HL-60/S4 (cell line): ENCODE measurements around the gene LARP1.
"Not testable (repeated sequence)": the region's sequence is repeated elsewhere in the genome, so short reads cannot be mapped to it uniquely, and the experiment has no call there.

ENCODE experiments used
- in situ Hi-C: fragments of 300-500 bp; cut with MboI; formaldehyde crosslinking; loops from 2 replicates; pipeline ENCODE4 v1.14.3; 2022; ENCODE audit warnings: low sequenced_read_pairs

Gene LARP1

DNA sequence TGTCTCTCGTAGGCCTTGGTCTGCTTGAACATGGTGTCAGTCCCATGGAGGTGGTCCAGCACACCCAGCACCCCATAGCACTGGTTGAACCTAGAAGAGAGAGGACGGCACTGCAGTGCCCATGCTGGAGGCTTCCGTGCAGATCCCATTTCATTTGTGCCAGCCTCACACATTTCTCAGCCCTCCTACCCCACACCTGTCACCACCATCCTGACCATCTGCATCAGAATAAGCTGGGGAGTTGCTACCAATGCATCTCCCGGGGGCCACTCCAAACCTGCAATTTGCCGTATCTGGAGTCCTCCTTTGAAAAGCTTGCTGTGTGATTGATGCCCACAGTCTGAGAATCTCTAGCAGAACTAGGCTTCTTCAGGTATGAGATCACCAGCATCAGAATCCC lies 65.2 kb downstream of the LARP1 start:
- in situ Hi-C loops: no loop called here

DNA sequence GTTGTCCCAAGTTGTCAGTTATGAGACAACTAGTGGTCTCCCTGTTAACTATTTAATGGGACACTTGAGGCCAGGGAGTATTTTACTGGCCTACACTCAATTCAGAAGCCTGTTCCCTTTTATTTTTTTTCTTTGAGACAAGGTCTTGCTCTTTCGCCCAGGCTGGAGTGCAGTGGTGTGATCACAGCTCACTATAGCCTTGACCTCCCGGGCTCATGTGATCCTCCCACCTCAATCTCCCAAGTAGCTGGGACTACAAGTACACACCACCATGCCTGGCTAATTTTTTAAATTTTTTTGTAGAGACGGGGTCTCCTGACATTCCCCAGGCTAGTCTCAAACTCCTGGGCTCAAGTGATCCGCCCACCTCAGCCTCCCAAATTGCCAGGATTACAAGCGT lies 67.7 kb downstream of the LARP1 start:
- in situ Hi-C loops: not testable (repeated sequence)

GRCh38 chr5:154823605-154824004 lies 68.4 kb downstream of the LARP1 start:
- in situ Hi-C loops: no loop called here

DNA sequence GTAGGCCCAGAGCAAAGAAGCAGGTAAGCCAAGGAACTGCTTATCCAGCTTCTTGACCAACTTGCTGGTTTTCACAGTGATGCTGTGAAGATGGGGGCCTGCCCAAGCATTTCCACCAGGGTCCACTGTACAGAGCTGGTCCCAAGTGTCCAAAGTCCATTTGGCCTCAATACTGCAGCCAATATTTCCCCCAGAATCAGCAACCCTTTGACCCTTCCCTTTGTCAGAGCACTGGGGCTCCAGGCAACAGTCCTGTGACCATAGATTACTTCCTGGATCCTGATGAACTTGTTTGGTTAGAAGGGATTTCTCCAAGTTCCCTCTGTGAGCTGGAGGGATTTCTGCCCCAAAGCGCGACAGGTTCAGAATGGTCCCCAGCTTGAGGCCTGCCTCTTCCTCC lies 68.9 kb downstream of the LARP1 start:
- in situ Hi-C loops: no loop called here

DNA sequence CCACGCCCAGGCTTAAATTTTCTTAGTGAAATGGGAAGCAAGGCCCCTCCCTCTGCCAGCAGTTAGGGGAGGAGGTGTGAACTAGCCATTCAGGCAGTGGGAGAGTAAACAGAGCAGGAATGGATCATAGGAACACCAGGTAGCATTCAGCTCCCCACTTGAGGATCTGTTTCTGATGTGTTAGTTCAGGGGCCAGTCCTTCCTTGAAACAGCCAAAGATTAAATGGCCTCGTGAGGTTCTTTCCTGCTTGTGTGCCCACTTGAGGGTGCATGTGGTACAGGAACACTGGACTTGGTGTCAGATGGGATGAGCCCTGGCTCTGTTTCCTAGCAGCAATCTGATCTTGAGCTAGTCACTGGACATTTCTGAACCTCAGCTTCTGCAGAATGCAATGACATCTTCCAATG lies 74.0 kb downstream of the LARP1 start:
- in situ Hi-C loops: no loop called here

GRCh38 chr5:154829589-154830218 lies 74.5 kb downstream of the LARP1 start:
- in situ Hi-C loops: no loop called here

DNA sequence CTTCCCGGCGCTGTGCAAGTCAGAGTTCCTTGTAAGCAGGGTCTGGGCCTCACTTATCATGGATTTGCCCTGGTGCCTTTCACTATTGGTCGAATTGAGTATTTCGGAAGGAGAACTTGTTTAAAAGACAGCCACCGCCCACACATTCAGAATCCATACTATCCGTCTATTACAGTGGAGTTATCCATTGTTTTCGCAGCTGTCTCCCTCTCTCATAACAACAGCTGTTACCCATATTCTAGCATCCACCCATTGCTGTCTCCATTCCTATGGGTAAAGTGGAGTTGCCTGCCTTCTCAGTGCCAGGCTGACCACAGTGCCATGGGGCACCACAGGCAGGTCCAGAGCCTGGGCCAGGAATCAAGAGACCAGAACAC lies 75.0 kb downstream of the LARP1 start:
- in situ Hi-C loops: no loop called here

- in situ Hi-C loops: no loop called here
Observed at GRCh38 chr5:154830596-154830995, 75.4 kb downstream of the LARP1 start.

DNA sequence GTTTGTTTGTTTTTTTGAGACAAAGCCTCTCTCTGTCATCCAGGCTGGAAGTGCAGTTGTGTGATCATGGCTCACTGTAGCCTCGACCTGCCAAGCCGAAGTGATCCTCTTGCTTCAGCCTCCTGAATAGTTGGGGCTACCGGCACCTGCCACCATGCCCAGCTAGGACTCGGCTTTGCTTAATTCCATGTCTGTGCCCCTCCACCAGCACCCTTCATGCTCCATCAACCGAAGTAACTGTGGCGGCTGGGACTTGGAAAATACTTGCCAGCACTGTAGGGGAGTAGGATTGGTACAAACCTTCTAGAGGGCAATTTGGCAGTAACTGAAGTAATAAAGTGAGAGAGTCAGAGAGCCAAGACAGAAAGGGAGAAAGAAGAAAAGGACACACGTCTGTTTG lies 76.3 kb downstream of the LARP1 start:
- in situ Hi-C loops: no loop called here

DNA sequence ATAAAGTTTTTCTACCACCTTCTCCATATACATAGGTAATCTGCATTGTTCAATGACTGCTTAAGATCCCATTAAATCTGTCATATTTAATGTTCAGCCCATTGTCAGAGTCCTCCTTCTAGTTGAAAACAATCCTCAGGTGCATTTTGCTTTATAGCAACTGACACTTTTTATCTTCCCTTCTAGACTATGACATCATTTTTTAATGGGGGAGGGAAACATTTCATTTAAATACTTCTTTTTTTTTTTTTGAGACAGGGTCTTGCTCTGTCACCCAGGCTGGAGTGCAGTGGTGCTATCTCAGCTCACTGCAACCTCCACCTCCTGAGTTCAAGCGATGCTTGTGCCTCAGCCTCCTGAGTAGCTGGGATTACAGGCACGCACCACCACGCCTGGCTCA lies 77.6 kb downstream of the LARP1 start:
- in situ Hi-C loops: not testable (repeated sequence)

- in situ Hi-C loops: no loop called here
Observed at GRCh38 chr5:154834053-154834452, 78.9 kb downstream of the LARP1 start.

- in situ Hi-C loops: not testable (repeated sequence)
Observed at GRCh38 chr5:154835701-154836052, 80.5 kb downstream of the LARP1 start.

- in situ Hi-C loops: no loop called here
Observed at GRCh38 chr5:154836225-154836624, 81.0 kb downstream of the LARP1 start.

DNA sequence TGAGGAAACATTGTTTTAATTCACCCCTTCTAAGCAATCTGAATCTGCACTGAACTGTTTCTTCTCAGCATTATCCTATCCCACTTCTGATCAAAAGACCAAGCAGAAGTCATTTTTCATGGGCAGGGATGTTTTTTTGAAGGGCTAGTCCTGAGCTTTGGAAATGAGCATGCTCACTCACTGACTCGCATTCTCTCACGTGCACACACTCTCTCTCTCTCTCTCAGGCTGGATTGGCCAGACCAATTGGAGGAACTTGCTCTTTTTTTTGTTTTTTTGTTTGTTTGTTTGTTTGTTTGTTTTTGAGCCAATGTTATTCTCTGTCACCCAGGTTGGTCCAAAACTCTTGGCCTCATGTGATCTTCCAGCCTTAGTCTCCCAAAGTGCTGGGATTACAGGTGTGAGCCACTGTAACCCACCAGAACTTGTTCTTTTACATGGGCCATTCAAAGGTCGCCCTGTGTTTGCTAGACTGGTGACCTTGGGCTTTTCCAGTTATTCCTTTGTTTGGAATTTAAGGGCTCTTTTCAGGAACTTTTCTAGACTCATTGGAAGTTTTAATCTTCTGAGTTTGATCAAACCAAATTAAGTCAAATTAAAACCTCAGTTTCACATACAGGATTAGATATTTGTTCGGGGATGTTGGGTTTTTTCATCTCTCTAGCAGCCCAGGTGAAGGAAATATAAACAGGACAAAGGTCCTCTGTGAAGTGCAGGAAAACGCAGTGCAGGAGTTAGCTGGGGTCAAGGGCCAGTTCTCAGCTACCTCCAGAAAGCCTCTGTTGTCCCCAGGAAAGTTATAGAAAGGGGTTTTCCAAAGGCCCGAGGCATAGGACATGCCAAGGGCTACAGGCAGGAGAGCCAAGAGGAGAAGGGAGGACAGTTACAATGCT lies 82.1 kb downstream of the LARP1 start:
- in situ Hi-C loops: no loop called here

DNA sequence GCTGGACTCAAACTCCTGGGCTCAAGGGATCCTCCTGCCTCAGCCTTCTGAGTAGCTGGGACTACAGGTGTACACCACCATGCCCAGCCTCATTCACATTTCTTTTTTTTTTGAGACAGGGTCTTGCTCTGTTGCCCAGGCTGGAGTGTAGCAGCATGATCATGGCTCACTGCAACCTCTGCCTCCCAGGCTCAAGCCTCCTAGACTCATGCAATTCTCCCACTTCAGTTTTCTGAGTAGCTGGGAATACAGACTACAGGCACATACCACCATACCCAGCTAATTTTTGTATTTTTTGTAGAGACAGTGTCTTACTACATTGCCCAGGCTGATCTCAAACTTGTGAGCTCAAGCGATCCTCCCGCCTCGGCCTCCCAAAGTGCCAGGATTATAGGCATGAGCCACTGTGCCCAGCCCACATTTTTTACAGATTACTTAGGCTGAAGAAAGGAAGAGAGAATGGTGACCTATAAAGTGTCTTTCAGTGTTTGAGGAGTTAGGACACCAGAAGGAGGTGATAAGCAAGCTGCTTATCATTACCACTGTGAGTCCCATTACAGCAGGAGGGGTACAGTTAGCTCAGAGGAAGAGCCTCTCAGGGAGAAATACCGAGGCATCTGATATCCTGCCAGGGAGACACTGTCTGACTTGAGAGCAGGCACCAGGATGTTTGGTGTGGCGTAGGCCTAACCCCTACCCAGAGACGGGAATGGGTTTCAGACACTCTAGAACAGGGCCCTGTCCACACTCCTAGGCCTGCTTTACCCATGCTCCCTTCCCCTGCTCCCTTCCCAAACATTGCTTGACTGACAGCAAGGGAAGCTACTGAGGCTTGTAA lies 85.5 kb downstream of the LARP1 start:
- in situ Hi-C loops: no loop called here

GRCh38 chr5:154841273-154841661 lies 86.1 kb downstream of the LARP1 start:
- in situ Hi-C loops: no loop called here

GRCh38 chr5:154842689-154843530 lies 87.7 kb downstream of the LARP1 start:
- in situ Hi-C loops: no loop called here

GRCh38 chr5:154844809-154845208 lies 89.6 kb downstream of the LARP1 start:
- in situ Hi-C loops: no loop called here

- in situ Hi-C loops: no loop called here
Observed at GRCh38 chr5:154849264-154849785, 94.1 kb downstream of the LARP1 start.

DNA sequence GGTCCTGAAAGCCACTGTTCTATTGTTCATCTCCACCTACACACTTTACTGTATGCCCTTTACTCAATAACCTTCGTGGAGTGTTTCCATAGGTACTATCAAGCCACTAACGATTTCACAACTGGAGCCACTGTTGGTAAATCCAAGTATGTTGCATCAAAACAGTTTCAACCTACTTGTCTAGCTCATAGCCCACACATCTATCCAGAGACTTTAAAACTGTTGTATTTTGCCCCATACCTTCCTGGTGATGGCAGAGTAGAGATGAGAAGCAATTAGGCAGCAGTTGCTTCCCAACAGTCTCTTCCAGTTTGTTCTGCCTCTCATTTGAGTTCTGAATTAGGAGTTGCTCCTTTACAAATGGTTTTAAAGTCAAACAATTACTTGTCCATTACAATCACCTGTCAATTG lies 94.6 kb downstream of the LARP1 start:
- in situ Hi-C loops: no loop called here
